GM12865 (cell line): ENCODE data around the gene CRLF2.
"Not testable (repeated sequence)": the region's sequence is repeated elsewhere in the genome, so short reads cannot be mapped to it uniquely, and the experiment has no call there.

Source experiments
- DNase-seq: peaks from one replicate; pipeline ENCODE4 v3.0.0; 2010; ENCODE audit warnings: low read depth
- H3K4me3 ChIP-seq: 2 replicates; pipeline ENCODE4 v1.5.1; 2011; ENCODE audit warnings: mild to moderate bottlenecking, low read depth, low read length, control low read depth
- TF ChIP-seq, protein P1 (sequence below): IDR thresholded peaks from 2 replicates; pipeline ENCODE4 v1.5.1; 2011; ENCODE audit warnings: low read length, control low read depth, low read depth, inconsistent platforms; ENCODE audit not compliant: insufficient read depth; ENCODE audit errors: missing control alignments

CRLF2 gene

GRCh38 chrX:1244164-1245076 lies 32.0 kb upstream of the CRLF2 start:
- DNase-seq, result peak; percentile 55
- no peak overlapping the region for H3K4me3 ChIP-seq
- TF ChIP-seq, protein P1, sequence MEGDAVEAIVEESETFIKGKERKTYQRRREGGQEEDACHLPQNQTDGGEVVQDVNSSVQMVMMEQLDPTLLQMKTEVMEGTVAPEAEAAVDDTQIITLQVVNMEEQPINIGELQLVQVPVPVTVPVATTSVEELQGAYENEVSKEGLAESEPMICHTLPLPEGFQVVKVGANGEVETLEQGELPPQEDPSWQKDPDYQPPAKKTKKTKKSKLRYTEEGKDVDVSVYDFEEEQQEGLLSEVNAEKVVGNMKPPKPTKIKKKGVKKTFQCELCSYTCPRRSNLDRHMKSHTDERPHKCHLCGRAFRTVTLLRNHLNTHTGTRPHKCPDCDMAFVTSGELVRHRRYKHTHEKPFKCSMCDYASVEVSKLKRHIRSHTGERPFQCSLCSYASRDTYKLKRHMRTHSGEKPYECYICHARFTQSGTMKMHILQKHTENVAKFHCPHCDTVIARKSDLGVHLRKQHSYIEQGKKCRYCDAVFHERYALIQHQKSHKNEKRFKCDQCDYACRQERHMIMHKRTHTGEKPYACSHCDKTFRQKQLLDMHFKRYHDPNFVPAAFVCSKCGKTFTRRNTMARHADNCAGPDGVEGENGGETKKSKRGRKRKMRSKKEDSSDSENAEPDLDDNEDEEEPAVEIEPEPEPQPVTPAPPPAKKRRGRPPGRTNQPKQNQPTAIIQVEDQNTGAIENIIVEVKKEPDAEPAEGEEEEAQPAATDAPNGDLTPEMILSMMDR, result peak; percentile 11

GRCh38 chrX:1242891-1243402 lies 30.5 kb upstream of the CRLF2 start:
- H3K4me3 ChIP-seq, result no peak overlapping the region
- TF ChIP-seq, protein P1, result no peak
- peak; percentile 76 for DNase-seq

DNA sequence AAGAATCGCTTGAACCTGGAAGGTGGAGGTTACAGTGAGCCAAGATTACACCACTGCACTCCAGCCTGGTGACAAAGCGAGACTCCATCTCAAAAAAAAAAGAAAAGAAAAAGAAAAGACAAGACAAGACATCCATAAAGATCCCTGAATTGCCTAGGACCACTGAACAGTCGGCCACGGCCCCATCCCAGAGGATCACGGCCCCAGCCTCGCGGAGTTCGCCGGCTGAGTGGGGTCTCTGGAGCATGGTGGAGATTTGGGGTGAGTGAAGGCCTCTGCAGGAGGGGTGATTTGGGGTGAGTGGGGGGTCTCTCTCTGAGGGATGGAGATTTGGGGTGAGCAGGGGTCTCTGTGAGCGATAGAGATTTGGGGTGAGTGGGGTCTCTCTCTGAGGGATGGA lies 28.1 kb upstream of the CRLF2 start:
- not testable (repeated sequence) for DNase-seq, H3K4me3 ChIP-seq

GRCh38 chrX:1239681-1240142 lies 27.3 kb upstream of the CRLF2 start:
- TF ChIP-seq, protein P1, result no peak
- H3K4me3 ChIP-seq, result no peak overlapping the region
- peak; percentile 81 for DNase-seq

GRCh38 chrX:1231850-1232465 lies 19.5 kb upstream of the CRLF2 start:
- TF ChIP-seq, protein P1, result no peak
- no peak overlapping the region for H3K4me3 ChIP-seq
- no peak for DNase-seq

DNA sequence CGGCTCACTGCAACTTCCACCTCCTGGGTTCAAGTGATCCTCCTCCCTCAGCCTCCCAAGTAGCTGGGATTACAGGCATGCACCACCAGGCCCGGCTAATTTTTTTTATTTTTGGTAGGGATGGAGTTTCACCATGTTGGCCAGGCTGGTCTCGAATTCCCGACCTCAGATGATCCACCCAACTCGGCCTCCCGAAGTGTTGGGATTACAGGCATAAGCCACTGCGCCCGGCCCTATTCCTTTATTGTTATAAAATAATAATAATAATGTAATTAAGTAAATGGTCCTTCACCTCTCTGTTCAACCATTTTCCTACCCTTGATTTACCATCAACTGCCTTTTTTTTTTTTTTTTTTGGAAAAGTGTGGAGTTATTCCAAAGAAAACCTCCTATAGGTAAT lies 15.7 kb upstream of the CRLF2 start:
- not testable (repeated sequence) for H3K4me3 ChIP-seq

DNA sequence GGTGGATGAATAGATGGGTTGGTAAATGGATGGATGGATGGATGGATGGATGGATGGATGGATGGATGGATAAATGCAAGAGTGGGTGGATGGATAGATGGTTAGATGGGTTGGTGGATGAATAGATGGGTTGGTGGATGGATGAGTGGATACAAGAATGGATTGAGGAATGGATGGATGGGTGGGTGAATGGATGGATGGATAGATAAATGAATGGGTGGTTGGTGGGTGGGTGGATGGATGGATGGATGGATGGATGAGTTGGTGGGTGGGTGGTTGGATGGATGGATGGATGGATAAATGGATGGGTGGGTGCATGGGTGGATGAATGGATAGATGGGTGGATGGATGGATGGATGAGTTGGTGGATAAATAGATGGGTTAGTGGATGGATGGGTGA lies 13.8 kb upstream of the CRLF2 start:
- DNase-seq, result no peak
- no peak overlapping the region for H3K4me3 ChIP-seq
- TF ChIP-seq, protein P1, result no peak

More for the DNA sequence above, 15.7 kb upstream of the CRLF2 start:
- DNase-seq, result not testable (repeated sequence)
